Measurements from ENCODE around the gene PNCK.

Gene PNCK

DNA sequence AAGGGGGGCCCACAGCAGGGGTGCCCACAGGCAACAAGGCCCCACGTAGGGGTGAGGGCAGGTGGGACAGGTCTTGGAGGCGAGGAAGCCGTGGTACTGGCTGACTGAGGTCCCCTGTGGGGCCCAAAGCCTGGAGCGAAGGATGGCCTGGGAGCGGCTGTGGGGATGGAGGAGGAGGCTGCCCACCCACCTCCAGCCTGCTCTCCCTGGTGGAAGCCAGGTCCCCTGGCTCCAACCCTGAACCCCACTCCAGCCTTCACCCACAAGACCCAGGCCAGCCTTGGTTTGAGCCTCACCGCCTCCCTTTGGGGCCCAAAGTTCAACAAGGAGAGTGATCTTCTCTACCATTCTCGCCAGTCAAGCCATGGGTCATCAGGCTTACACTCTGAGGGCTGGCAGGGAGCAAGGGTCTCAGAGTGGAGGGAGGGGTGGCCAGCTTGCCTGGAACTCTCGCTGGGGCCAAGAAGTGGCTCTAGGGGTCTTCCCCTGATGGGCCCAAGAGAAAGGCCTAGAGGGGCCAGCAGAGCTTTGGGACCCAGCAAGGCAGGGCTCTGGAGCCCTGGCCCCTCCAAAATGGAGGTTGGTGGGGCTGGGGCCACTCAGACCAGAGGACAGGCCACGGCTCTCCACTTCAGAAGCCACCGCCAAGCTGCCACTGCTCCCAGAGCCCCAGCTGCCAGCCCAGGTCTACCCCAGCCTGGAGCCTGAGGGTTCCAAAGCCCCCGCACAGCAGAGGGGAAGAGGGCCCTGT is 5.0 kb downstream of the PNCK start:
- DNase-seq: no peak
- in situ Hi-C loops (cut with MboI; ENCODE audit: low pct_unique_long_range_greater_than_20kb, low sequenced_read_pairs): loop anchor here (25.0 kb wide), 2 partner anchors 106 to 706 kb away; no protein-coding TSS in a partner anchor

GRCh38 chrX:153667956-153668396 is 5.6 kb downstream of the PNCK start:
- DNase-seq: peak; percentile 95
- in situ Hi-C loops (cut with MboI; ENCODE audit: low pct_unique_long_range_greater_than_20kb, low sequenced_read_pairs): loop anchor here (25.0 kb wide), 2 partner anchors 106 to 706 kb away; no protein-coding TSS in a partner anchor

DNA sequence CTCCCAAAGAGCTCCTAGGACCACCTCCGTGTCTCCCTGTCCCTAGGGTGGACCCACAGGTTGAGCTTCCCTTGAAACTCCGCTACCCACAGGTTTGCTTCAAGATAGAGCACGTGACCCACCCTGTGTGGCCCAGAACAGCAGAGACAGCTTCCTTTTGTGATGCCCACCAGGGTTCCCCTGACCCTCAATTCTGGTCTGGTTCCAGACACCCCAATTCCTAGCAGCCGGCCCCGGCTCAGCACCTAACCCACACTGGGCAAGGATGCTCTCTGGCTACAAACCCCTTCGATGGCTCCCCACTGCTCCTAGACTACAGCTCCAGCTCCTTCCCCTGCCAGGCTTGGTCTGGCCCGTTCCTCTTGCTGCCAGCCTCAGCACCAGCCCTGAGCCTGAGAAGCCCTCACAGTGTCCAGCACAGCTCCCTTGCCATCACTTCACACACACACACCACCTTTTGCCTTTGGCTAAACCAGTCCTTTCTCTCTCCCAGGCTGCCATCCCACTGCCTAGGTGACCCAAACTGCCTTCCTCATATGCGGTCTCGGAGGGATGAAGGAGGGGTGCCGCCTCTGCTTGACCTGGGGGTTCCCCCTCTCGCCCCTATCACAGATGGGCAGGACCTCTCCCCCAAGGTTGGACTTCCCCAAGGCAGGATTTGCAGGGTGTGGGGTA is 6.2 kb downstream of the PNCK start:
- no peak for DNase-seq
- in situ Hi-C loops (cut with MboI; ENCODE audit: low pct_unique_long_range_greater_than_20kb, low sequenced_read_pairs): loop anchor here (25.0 kb wide), 2 partner anchors 105 to 705 kb away; no protein-coding TSS in a partner anchor

DNA sequence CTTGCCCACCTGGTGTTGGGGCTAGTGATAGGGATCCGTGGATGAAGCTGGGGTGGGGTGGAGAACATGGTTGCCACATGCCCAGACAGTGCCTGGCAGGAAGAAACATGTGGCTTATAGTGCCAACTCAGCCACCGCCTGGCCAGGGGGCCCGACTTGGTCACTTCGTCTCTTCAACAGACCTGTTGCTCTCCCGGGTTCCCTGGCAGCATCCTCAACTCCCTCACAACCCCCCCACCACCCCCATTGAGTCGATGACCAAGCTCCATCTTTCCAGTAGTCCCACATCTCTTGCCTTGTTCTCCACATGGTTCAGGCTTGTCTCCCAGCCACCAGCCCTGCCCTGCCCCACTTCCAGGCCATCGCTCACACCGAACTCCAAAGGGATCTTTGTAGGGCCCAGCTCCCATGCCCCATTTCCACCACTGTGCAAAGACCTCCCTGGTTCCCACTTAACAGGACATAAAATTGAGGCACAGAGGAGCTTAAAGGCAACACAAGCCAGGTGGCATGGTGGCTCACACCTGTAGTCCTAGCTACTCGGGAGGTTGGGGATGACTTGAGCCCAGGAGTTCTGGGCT is 7.8 kb downstream of the PNCK start:
- in situ Hi-C loops (cut with MboI; ENCODE audit: low pct_unique_long_range_greater_than_20kb, low sequenced_read_pairs): loop anchor here (25.0 kb wide), 2 partner anchors 104 to 704 kb away; no protein-coding TSS in a partner anchor
- DNase-seq: no peak

- peak; percentile 91 for DNase-seq
- in situ Hi-C loops (cut with MboI; ENCODE audit: low pct_unique_long_range_greater_than_20kb, low sequenced_read_pairs): loop anchor here (25.0 kb wide), 2 partner anchors 100 to 700 kb away; no protein-coding TSS in a partner anchor
These were observed 11.3 kb downstream of the PNCK start for GRCh38 chrX:153662266-153662665.

- DNase-seq: no peak
- in situ Hi-C loops (cut with MboI; ENCODE audit: low pct_unique_long_range_greater_than_20kb, low sequenced_read_pairs): loop anchor here (25.0 kb wide), 2 partner anchors 97 to 697 kb away; no protein-coding TSS in a partner anchor
These were observed 14.3 kb downstream of the PNCK start for GRCh38 chrX:153659268-153659667.

- in situ Hi-C loops (cut with MboI; ENCODE audit: low pct_unique_long_range_greater_than_20kb, low sequenced_read_pairs): loop anchor here (25.0 kb wide), 2 partner anchors 95 to 695 kb away; no protein-coding TSS in a partner anchor
- DNase-seq: no peak
These were observed 16.5 kb downstream of the PNCK start for GRCh38 chrX:153657161-153657560.

DNA sequence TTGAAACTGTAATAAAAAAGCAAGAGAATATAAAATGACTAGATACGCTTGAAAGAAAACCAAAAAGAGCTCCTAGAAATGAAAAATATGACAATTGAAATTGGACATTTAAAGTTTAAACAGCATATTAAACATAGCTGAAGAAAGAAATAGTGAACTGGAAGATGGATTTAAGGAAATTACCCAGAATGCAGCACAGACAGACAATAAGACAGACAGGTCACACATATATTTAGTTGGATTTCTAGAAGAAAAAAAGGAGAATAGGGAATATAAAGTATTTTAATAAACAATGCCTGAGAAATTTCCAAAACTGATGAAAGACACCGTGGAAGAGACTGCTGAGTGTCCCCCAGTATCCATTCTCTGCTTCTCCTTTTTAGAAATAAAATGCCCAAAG is 20.1 kb downstream of the PNCK start:
- in situ Hi-C loops (cut with MboI; ENCODE audit: low pct_unique_long_range_greater_than_20kb, low sequenced_read_pairs): loop anchor here (25.0 kb wide), 2 partner anchors 91 to 691 kb away; no protein-coding TSS in a partner anchor
- DNase-seq: no peak

GRCh38 chrX:153651540-153652079 is 22.0 kb downstream of the PNCK start:
- peak; percentile 48 for DNase-seq
- in situ Hi-C loops (cut with MboI; ENCODE audit: low pct_unique_long_range_greater_than_20kb, low sequenced_read_pairs): loop anchor here (25.0 kb wide), 2 partner anchors 89 to 689 kb away; no protein-coding TSS in a partner anchor

DNA sequence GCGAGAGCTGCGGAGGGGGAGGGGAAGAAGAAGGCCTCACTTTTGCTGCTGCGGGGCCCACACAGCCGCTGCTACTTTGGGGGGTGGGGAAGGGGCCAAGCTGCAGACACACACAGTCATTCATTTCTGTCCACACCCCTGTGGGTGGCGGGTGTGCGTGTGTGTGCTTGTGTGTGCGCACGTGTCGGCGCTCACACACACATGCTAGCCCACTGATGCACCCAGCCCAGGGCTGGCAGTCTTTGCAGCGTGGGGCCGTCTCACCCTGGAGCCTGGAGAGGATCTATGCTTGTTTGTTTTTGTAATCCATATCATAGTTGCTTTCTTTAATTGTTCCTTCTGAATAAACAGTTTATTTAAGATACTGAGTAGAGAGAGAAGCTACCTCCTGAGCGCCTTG is 22.7 kb downstream of the PNCK start:
- in situ Hi-C loops (cut with MboI; ENCODE audit: low pct_unique_long_range_greater_than_20kb, low sequenced_read_pairs): loop anchor here (25.0 kb wide), 2 partner anchors 89 to 689 kb away; no protein-coding TSS in a partner anchor
- DNase-seq: no peak

- DNase-seq: no peak
- in situ Hi-C loops (cut with MboI; ENCODE audit: low pct_unique_long_range_greater_than_20kb, low sequenced_read_pairs): loop anchor here (25.0 kb wide), 2 partner anchors 88 to 688 kb away; no protein-coding TSS in a partner anchor
These were observed 23.5 kb downstream of the PNCK start for GRCh38 chrX:153649915-153650782.

DNA sequence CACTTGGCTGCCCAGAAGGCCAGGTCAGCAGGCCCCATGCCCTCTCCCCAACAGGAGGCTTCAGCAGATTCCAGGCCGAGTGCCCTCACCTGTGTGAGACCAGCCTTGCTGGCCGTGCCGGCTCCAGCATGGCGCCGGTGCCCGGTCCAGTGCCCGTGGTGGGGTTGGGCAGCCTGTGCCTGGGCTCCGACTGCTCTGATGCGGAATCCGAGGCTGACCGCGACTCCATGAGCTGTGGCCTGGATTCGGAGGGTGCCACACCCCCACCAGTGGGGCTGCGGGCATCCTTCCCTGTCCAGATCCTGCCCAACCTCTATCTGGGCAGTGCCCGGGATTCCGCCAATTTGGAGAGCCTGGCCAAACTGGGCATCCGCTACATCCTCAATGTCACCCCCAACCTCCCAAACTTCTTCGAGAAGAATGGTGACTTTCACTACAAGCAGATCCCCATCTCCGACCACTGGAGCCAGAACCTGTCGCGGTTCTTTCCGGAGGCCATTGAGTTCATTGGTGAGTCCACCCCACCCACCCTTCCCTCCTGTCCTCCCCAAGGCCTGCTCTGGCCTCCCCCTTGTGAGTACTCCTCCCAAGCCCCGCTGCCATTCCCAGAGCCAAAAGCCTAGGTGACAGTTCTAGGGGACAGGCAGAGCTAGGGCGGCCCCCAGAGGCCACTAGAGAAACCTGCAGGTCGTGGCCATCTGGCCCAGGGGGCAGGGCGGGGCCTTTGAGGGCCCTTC is 24.3 kb downstream of the PNCK start:
- DNase-seq: peak; percentile 63
- in situ Hi-C loops (cut with MboI; ENCODE audit: low pct_unique_long_range_greater_than_20kb, low sequenced_read_pairs): no loop called here

DNA sequence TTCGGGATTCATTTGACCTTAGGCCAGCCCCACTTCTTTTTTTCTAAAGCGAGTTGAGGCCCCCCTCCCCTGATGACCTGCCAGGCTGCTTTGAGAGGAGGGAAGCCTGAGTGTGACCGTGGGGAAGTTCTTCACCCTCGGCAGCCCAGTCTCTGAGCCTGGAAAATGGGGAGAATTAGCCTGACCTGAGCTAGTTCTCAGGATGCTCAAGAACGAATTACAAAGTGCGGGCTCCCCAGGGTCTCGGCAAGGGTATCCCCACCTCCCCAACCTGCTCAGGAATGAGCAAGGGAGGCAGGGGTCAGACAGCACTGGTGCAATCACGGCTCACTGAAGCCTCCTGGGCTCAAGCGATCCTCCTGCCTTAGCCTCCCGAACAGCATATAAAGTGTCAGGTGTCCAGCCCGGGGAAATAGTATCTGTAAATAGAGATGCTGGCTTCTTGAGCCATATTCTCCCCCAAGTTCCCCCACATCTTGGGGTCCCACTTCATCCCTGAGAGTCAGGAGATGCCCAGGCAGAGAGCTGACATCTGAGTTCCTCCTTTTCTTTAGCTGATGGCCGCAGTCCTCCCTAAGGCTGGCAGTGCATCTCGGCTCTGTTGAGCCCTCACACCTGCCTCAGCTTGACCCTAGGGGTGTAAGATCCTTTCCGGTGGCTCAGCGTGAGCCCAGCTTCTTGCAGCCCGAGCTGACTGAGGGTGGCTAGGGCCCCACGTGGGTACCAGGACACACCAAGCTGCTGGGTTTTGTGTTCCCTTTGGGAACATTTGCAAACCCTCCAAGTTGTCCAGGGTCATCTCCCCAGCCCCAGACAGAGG is 25.0 kb downstream of the PNCK start:
- no peak for DNase-seq
- in situ Hi-C loops (cut with MboI; ENCODE audit: low pct_unique_long_range_greater_than_20kb, low sequenced_read_pairs): no loop called here

GRCh38 chrX:153647461-153648357 is 25.9 kb downstream of the PNCK start:
- peak; percentile 29 for DNase-seq
- in situ Hi-C loops (cut with MboI; ENCODE audit: low pct_unique_long_range_greater_than_20kb, low sequenced_read_pairs): no loop called here

GRCh38 chrX:153646620-153647373 is 26.8 kb downstream of the PNCK start, which contains the start of gene DUSP9:
Gene DUSP9, plus strand, starts transcription at chrX:153647203. Its CDS starts 751 bp downstream, at chrX:153647954.
- DNase-seq: peak; percentile 70

More at GRCh38 chrX:153646620-153647373, 26.8 kb downstream of the PNCK start, which contains the start of gene DUSP9:
- in situ Hi-C loops (cut with MboI; ENCODE audit: low pct_unique_long_range_greater_than_20kb, low sequenced_read_pairs): no loop called here

All from KBM-7 (cell line).